ENCODE data around the gene PHYHIPL.
A peak's percentile ranks its signal among the peaks of the same experiment; 100 is the strongest.

PHYHIPL gene

DNA sequence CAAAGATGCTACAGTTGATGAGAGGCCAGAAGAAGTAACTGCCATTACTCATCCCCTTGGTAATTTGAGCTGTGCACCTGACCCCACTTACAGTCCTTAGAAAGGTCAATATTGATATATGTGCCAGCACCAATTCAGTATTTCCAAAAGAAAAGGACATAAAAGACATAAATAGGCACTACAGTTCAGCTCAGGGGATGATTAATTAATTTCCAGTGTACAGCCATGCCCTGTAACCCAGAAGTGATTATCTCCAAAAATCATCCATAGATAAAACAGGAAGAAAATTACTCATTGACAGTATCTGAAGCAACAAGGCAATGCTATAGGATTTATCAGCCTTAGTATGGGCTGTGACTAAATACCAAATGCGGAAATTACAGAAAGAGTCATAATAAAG, 82.4 kb downstream of the PHYHIPL start:
- no peak for DNase-seq

DNA sequence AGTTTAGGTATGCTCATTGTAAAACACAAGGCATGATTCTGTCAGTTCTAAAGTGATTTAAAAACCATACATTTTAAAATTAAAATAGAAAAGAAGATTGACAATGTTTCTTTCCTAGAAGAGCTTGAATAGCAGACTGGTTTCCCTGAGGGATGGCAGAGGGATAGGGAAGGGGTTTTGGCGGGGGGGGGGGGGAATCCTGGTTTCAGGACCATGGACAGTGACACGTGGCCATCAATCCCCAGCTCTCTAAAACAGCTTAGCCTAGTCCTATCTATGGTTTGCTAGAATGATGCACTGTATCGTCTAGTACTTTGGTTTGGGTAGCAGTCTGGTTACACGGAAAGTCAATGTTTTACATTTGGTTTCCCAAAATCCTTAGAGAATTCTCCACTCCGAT, 88.7 kb downstream of the PHYHIPL start:
- no peak for DNase-seq

DNA sequence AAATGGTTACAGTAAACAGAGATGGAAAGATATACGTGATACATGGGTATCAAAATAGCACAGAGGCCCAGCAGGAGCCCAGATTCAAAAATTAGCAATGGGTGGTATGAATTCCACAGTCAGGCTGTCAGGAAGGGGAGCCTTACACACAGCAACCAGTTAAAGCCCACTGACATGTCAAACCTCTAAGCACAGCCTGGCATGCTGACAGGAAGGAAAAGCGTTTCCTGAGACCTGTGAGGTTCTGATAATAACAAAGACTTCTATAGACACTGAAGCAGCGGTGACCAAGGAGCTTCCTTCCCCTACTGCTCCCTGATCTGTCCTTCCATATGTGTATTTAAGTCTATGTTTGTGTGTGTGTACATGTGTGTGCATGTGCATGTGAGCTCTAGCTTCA, 89.9 kb downstream of the PHYHIPL start:
- DNase-seq: no peak

- no peak for DNase-seq
Observed at GRCh38 chr10:59268460-59268859, 92.0 kb downstream of the PHYHIPL start.

- DNase-seq: no peak
Observed at GRCh38 chr10:59269651-59270050, 93.2 kb downstream of the PHYHIPL start.

- DNase-seq: no peak
Observed at GRCh38 chr10:59270492-59270891, 94.0 kb downstream of the PHYHIPL start.

GRCh38 chr10:59271160-59271559, 94.7 kb downstream of the PHYHIPL start:
- no peak for DNase-seq

GRCh38 chr10:59272061-59272460, 95.6 kb downstream of the PHYHIPL start:
- no peak for DNase-seq

GRCh38 chr10:59273445-59273844, 97.0 kb downstream of the PHYHIPL start:
- no peak for DNase-seq

- DNase-seq: no peak
Observed at GRCh38 chr10:59276133-59276532, 99.7 kb downstream of the PHYHIPL start.

DNA sequence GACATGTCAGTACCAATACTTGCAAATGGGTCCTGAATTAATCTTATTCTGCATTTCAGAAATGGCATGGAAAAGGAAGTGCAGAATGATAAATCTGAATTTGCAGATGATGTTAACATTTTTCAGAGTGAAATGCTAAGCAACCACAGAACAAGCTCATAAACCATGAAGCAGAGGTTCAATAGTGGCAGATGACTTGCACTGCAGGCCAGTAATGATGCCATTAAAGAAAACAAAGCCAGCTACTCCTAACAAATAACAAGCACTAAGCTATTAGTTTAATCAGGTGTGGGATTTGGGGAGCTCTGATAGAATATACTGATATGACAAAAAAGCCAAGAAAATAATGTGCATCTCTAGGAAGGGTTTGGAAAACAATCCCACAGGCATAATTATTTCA, 100.5 kb downstream of the PHYHIPL start:
- no peak for DNase-seq

DNA sequence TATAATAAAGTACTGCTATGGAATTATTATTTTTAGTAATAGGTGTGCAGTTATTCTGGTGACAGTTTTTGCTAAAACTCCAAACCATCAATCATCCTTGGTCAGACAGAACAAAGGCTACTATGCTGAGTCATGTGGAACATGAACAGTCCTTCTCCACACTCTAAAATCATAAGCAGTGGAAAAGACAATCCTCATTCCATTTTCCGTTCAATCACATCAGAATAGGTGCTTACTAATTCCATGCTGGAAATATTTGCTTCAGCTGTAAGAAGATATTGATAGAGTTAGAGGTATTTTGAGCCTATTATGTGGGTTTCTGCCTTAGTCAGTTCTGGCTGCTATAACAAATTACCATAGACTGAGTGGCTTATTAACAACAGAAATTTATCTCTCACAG, 103.0 kb downstream of the PHYHIPL start:
- no peak for DNase-seq

DNA sequence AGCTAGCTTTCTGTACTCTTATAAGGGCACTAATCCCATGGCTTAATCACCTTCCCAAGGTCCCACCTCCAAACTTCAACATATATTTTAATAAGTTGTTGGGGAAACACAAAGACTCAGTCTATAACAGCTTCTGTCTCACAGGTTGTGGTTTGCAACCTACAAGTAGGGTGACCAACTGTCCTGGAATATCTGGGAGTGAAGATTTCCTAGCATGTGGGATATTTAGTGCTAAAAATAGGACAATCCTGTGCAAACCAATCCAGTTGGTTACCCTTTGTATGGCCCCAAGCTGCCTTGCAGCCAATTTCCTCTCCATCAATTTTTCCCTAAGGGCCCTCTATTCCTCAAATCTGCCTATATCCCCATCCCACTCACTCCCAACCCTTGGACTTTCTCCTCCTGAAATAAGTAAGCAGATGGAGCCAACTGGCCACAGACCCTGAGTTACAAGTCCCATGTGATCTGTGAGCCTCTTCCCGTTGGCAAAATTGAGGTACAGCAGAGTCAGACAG, 103.6 kb downstream of the PHYHIPL start:
- DNase-seq: no peak

DNA sequence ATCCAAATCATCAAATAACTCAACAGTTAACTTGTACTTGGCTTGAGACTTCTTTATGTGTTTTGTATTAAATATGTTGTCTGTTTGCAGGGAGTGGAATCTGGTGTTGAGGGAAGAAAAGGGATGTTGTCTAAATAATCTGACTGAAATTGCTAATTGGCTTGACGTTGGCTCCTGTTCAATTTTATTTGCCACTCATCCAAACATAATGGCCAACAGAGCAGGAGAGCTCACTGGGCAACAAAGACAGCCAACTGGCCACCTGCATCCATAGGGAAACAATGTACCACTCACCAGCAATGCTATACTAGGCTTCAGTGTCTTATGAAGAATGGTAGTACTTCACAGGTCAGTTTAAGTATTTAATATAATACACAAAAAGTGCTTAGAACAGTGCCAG, 105.4 kb downstream of the PHYHIPL start:
- DNase-seq: no peak

DNA sequence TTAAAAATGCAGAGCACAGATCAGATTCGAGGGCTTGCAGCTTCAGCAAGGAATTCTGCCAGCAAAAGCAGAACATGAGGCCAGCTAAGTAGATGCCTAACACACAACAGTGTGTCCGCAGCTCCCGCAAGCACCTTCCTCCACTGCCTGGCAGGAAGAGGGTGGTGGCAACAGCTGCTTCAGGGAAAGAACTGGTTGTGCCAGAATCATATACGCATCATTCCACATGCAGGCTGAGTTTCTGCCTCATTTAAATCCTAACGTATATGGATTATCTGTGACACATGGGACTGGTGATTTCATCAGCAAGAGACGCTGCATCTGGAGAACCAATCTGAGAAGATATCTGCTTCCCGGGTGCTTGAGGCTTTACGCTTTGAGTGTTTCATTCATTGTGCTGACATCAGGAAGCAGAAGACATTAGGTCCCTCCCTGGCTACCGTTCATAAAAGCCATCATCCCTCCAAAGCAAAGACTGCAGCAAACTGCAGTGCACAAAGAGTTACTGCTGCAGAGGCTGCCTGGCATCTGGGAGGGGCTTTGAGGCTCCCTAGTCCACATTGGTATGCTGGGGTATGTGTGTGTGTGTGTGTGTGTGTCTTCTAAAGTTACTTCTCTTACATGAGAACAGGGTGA, 107.1 kb downstream of the PHYHIPL start:
- DNase-seq: peak; percentile 49

GRCh38 chr10:59284118-59284975, 107.9 kb downstream of the PHYHIPL start:
- DNase-seq: no peak

DNA sequence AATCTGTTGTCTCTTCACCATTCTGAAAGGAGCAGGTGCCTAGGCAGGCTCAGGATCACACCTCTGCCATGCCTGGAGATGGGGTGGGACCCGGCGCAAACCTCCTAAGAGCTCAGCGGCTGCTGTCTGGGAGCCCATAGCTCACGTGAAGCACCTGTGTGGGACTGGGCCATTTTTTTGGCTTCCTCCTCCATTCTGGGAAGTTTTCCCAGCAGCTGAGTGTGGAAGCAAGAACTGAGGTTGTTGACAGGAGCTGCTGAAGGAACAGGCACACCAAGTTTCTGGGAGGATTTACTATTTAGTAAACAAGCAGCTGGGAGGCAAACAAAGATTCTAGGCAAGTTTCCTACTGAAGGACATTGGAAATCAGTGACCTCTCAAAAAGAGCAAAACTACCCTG, 108.6 kb downstream of the PHYHIPL start:
- DNase-seq: no peak

DNA sequence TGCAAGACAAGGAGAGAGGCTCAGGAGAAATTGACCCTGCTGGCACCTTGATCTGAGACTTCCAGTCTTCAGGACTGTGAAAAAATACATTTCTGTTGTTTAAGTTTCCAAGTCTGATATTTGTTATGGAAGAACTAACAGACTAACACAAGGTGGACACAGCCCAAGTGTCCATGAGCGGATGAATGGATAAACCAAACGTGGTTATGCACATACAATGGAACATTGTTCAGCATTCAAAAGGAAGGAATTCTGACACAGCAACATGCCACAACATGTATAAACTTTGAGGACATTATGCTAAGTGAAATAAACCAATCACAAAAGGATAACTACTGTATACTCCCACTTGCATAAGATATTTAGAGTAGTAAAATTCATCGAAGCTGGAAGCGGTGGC, 109.4 kb downstream of the PHYHIPL start:
- no peak for DNase-seq

- no peak for DNase-seq
Observed at GRCh38 chr10:59287587-59288255, 111.3 kb downstream of the PHYHIPL start.

- DNase-seq: no peak
Observed at GRCh38 chr10:59289853-59290252, 113.4 kb downstream of the PHYHIPL start.

GRCh38 chr10:59290448-59290847, 114.0 kb downstream of the PHYHIPL start:
- DNase-seq: no peak
